GM12874 (cell line): Measurements from ENCODE around the gene SMIM26.

Source experiments
- TF ChIP-seq, protein P1 (sequence below): IDR thresholded peaks from 2 replicates; pipeline ENCODE4 v1.5.1; 2011; ENCODE audit warnings: low read depth, mild to moderate bottlenecking, control low read depth, low read length, moderate library complexity; ENCODE audit not compliant: insufficient read depth

The SMIM26 gene

GRCh38 chr20:18548465-18548864 lies 18.8 kb upstream of the SMIM26 start:
- TF ChIP-seq, protein P1, sequence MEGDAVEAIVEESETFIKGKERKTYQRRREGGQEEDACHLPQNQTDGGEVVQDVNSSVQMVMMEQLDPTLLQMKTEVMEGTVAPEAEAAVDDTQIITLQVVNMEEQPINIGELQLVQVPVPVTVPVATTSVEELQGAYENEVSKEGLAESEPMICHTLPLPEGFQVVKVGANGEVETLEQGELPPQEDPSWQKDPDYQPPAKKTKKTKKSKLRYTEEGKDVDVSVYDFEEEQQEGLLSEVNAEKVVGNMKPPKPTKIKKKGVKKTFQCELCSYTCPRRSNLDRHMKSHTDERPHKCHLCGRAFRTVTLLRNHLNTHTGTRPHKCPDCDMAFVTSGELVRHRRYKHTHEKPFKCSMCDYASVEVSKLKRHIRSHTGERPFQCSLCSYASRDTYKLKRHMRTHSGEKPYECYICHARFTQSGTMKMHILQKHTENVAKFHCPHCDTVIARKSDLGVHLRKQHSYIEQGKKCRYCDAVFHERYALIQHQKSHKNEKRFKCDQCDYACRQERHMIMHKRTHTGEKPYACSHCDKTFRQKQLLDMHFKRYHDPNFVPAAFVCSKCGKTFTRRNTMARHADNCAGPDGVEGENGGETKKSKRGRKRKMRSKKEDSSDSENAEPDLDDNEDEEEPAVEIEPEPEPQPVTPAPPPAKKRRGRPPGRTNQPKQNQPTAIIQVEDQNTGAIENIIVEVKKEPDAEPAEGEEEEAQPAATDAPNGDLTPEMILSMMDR: no peak

DNA sequence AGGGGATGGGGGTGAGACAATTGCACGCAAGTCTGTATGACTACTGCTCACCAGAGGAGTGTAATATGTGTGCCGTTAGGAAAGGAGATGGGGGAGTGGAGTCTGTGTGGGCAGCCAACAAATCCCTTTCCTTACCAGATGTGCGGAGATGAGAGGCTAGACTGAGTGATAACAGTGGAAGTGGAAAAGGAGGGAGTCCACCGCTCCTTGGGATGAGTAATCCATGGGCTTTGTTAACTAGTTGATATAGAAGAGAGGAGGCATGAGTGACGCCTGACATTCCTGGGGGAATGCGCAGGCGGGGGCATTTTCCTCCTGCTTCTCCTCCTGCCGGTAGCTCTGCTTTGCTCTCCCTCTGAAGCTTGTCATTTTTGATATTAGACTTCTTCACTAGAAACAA lies 13.5 kb upstream of the SMIM26 start:
- TF ChIP-seq, protein P1: no peak

DNA sequence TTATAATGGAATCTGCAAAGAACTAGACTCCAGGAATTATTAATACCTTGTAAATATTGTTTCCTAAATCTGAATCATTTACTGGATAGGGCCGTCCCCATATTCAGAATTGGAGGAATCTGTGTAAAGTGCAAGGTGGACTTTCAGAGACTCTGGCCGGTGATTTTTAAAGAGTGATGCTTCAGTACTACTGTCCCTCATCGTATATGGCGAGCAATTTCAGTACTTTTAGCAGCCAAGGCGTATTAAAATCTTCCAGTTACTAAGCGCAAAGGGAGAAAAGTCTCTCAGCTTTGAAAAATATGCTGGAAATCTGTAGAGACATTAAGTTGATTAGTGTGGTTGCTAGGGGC lies 483 bp downstream of the SMIM26 start:
- TF ChIP-seq, protein P1: no peak

DNA sequence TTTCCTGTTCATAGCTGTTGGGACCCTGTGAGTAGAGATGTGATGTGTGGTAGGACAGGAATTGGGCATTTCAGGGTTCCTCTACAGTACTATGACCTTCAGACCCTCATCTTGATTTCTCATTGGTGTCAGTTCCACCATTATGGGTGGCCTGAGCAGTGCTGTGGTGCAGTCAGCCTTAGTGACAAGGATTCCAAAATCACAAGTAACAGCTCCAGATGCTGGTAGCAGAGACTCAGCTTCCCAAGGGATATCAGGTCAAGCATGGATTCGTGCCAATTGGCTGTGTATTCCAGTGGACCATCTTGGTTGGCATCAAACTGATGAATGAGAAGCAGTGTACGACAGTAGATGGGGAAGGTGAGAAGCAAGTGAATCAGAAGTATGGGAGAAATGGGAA lies 3.8 kb downstream of the SMIM26 start:
- TF ChIP-seq, protein P1: no peak

- TF ChIP-seq, protein P1: no peak
These were observed 4.3 kb downstream of the SMIM26 start for GRCh38 chr20:18571578-18571977.

DNA sequence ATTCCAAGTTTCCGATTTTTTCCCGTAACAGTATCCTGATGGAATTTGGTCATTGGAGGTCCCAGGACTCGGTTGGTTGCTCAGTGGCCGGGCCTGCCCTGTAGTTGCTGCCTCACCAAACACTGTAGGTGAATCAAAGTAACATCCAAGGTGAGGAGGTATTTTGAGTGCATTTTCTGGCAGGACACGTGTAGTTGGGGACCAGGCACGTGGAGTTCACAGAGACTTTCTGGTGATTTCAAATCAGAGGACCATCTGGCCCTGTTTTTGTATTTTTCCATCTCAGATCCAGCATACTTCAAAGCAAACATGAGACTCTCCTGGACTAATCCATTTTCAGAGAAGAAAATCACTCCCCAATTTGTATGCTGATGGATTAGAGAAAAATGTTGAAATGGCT lies 10.7 kb downstream of the SMIM26 start:
- TF ChIP-seq, protein P1: no peak

GRCh38 chr20:18578581-18578980 lies 11.3 kb downstream of the SMIM26 start:
- TF ChIP-seq, protein P1: no peak

GRCh38 chr20:18580012-18580411 lies 12.8 kb downstream of the SMIM26 start:
- TF ChIP-seq, protein P1: no peak
